ENCODE measurements around the gene REC8.
A peak's percentile ranks its signal among the peaks of the same experiment; 100 is the strongest.

Gene REC8

DNA sequence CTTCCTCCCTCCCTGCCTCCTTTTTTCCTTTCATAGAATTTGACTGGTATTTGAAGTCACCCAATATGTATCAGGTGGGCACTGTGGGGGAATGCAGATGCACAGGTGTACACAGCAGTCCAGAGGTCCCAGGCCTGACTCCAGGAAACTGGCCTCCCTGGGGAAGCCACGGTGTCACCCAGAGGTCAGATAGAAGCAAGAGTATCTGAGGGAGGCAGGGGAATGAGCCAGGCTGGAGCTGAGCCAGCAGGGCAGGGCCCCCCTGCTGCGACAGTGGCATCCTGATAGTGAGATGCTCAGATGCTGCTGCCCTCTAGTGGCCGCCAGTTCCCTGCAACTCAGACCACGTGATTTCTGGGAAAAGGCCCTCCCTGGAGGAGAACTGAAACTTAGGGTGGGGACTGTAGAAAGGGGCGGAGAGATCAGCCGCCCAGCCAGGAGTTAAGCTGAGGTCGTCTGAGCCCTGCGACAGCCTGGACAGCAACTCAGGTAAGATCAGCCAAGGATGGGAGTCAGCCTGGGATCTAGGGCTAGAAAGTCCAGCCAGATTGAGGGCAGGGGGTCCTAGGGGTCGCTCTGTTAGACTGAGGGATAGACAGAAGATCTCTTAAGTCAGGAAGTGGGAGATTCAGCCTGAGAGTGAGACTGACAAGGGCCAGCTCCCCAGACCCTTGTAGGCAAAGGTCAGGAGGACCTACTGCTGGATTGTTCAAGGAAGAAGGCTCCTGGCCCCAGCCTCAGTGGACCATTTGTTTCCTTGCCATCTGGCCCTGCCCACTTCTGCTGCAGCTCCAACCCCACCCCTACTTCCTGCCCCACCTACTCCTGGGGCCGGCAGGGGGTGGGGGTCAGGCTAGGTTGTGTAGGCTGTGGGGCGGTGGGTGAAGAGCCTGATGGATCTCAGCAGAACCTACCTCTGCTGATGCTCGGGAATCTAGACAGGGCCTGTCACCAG, 10.8 kb upstream of the REC8 start, which contains the start of gene IRF9:
Gene IRF9 (plus strand): TSS at position 416 of the 955 bp plus-strand sequence. CDS start 880 bp downstream, outside the sequence.
- no peaks in the 10 kb centered on the region for H3K27me3 Mint-ChIP-seq
- H3K27ac Mint-ChIP-seq: peak within 1 kb of the TSS; percentile 95
- H3K4me3 Mint-ChIP-seq: peak within 1 kb of the TSS; percentile 99
- peaks cover 38% of the 10 kb centered on the region for H3K36me3 Mint-ChIP-seq
- DNase-seq (ENCODE audit: low spot score in 2 of 2): peak; percentile 98
- ATAC-seq (ENCODE audit: low read depth): peak; percentile 92
- peaks cover 17% of the 10 kb centered on the region for H3K4me1 Mint-ChIP-seq
- no peaks in the 10 kb centered on the region for H3K9me3 Mint-ChIP-seq

DNA sequence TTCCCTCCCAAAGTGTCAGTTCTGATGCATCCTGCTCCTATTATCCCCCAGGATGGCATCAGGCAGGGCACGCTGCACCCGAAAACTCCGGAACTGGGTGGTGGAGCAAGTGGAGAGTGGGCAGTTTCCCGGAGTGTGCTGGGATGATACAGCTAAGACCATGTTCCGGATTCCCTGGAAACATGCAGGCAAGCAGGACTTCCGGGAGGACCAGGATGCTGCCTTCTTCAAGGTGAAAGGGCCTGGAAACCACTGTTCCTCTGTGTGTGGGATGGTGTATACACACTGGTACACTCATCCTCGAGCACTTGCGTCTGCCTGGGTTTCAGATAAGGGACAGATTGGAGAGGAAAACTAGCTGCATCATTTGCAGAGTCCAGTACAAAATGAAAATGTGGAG, 9.8 kb upstream of the REC8 start:
- H3K4me3 Mint-ChIP-seq: peak overlapping the region; percentile 99
- no peaks in the 10 kb centered on the region for H3K27me3 Mint-ChIP-seq
- peaks cover 17% of the 10 kb centered on the region for H3K4me1 Mint-ChIP-seq
- peak overlapping the region; percentile 95 for H3K27ac Mint-ChIP-seq
- no peaks in the 10 kb centered on the region for H3K9me3 Mint-ChIP-seq
- ATAC-seq (ENCODE audit: low read depth): no peak
- DNase-seq (ENCODE audit: low spot score in 2 of 2): no peak
- H3K36me3 Mint-ChIP-seq: peaks cover 37% of the 10 kb centered on the region

GRCh38 chr14:24164518-24164991, 7.3 kb upstream of the REC8 start:
- DNase-seq (ENCODE audit: low spot score in 2 of 2): no peak
- Mint-ChIP-seq H3K9me3 (no peaks in the 10 kb centered on the region), H3K4me3 (peak overlapping the region; percentile 33), H3K36me3 (peaks cover 42% of the 10 kb centered on the region), H3K27me3 (no peaks in the 10 kb centered on the region), H3K4me1 (peaks cover 25% of the 10 kb centered on the region), H3K27ac (peak overlapping the region; percentile 55)
- no peak for ATAC-seq (ENCODE audit: low read depth)

DNA sequence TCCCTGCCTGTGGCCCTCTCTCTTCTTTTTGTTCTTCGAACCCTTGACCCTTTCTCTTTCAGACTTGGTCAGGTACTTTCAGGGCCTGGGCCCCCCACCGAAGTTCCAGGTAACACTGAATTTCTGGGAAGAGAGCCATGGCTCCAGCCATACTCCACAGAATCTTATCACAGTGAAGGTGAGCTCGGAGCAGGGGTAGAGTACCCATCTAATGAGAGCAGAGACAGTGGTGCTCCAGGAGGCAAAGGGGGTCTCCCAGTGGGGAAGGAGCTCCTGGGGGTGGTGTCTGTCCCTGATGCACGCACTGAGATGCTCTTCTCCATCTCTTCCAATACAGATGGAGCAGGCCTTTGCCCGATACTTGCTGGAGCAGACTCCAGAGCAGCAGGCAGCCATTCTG, 6.1 kb upstream of the REC8 start:
- Mint-ChIP-seq H3K36me3 (peaks cover 45% of the 10 kb centered on the region), H3K4me1 (peaks cover 24% of the 10 kb centered on the region), H3K9me3 (no peaks in the 10 kb centered on the region), H3K27me3 (no peaks in the 10 kb centered on the region), H3K4me3 (no peak overlapping the region), H3K27ac (no peak overlapping the region)
- DNase-seq (ENCODE audit: low spot score in 2 of 2) (no peak), ATAC-seq (ENCODE audit: low read depth) (no peak)

DNA sequence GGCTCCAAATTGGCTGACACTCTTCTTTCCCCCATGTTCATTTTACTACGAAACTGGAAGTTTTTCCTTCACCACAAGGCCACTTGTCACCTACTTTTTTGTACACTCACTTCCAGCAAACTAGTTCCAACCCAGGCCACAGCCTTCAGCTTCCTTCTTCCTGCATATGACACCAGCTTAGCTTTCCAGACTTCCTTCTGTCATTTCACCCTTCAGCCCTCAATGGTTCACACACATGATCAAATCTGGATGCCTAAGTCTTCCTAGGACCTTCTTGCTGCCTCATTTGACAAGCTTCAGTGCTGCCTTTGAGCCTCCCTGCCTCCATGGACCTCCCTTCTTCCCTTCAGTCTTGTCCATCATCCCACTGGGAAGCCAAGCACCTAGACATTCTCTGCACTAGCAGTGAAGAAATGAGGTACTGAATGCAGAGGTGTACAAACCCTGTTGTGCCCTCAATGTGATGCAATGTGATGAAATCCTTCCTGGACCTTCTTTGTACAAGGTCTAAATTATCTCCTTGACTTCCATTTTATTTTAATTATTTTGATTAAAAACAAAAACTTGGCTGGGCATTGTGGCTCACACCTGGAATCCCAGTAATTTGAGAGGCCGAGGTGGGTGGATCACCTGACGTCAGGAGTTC, 4.3 kb upstream of the REC8 start:
- no peak for DNase-seq (ENCODE audit: low spot score in 2 of 2)
- ATAC-seq (ENCODE audit: low read depth): no peak
- Mint-ChIP-seq H3K36me3 (peaks cover 38% of the 10 kb centered on the region), H3K9me3 (no peaks in the 10 kb centered on the region), H3K27ac (peak overlapping the region; percentile 42), H3K27me3 (no peaks in the 10 kb centered on the region), H3K4me3 (no peak overlapping the region), H3K4me1 (peaks cover 23% of the 10 kb centered on the region)

GRCh38 chr14:24172261-24172860, 481 bp downstream of the REC8 start:
- Mint-ChIP-seq H3K4me1 (peaks cover 21% of the 10 kb centered on the region), H3K27me3 (no peaks in the 10 kb centered on the region), H3K36me3 (peaks cover 14% of the 10 kb centered on the region), H3K27ac (peak overlapping the region; percentile 53), H3K9me3 (no peaks in the 10 kb centered on the region), H3K4me3 (peak overlapping the region; percentile 93)
- DNase-seq (ENCODE audit: low spot score in 2 of 2) (no peak), ATAC-seq (ENCODE audit: low read depth) (no peak)

DNA sequence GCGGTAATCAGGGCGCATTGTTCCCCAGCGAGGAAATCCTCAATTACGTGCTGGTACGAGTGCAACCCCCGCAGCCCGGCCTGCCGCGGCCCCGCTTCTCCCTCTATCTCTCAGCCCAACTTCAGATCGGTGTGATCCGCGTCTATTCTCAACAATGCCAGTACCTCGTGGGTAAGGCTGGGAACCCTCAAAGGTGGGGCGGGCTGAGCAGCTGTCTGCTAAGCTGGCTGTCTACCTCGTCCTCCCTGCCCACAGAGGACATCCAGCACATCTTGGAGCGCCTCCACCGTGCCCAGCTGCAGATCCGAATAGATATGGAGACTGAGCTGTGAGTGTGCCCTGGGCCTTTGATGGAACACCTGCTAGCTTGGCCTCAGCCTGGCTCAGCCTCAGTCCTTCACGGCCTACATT, 996 bp downstream of the REC8 start:
- Mint-ChIP-seq H3K4me1 (peaks cover 17% of the 10 kb centered on the region), H3K36me3 (peaks cover 10% of the 10 kb centered on the region), H3K9me3 (no peaks in the 10 kb centered on the region), H3K27ac (peak overlapping the region; percentile 20), H3K4me3 (peak overlapping the region; percentile 93), H3K27me3 (no peaks in the 10 kb centered on the region)
- DNase-seq (ENCODE audit: low spot score in 2 of 2): no peak
- ATAC-seq (ENCODE audit: low read depth): no peak

GRCh38 chr14:24176599-24176998, 4.7 kb downstream of the REC8 start:
- DNase-seq (ENCODE audit: low spot score in 2 of 2) (no peak), ATAC-seq (ENCODE audit: low read depth) (no peak)
- Mint-ChIP-seq H3K27me3 (no peaks in the 10 kb centered on the region), H3K36me3 (peaks cover 7% of the 10 kb centered on the region), H3K4me3 (no peak overlapping the region), H3K27ac (no peak overlapping the region), H3K9me3 (no peaks in the 10 kb centered on the region), H3K4me1 (peaks cover 15% of the 10 kb centered on the region)

DNA sequence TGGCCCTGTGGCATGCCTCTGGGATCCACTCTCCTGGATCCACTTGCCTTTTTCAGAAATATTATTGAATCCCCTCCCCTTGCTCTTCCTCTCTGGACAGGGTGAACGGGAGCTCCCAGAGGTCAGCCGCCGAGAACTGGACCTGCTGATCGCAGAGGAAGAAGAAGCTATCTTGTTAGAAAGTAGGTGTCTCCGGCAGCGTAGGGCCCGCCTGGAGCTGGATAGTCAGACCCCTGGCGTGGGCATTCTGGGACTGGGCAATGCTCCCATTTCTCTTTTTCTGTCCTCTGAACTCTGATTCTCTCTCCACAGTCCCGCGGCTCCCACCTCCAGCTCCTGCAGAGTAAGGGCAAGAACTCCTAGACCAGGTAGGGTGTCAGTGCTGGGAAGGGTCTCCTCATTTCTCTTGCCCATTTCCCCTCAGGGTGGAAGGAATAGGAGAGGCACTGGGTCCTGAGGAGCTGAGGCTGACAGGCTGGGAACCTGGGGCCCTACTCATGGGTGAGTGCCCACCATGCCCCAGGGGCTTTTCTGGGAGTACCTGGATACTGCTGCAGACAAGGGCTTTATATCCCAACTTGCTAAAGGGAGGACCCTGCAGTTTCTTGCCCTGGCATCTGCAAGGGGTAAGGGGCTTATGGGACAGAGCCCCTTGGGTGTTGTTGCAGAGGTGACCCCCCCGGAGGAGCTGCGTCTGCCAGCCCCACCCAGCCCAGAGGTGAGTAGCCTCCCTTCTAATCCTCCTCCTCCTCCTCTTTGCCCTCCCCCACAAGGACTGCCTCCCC, 5.4 kb downstream of the REC8 start:
- ATAC-seq (ENCODE audit: low read depth) (no peak), DNase-seq (ENCODE audit: low spot score in 2 of 2) (no peak)
- Mint-ChIP-seq H3K27me3 (no peaks in the 10 kb centered on the region), H3K27ac (no peak overlapping the region), H3K4me1 (peaks cover 17% of the 10 kb centered on the region), H3K4me3 (no peak overlapping the region), H3K9me3 (no peaks in the 10 kb centered on the region), H3K36me3 (peaks cover 11% of the 10 kb centered on the region)

- peaks cover 11% of the 10 kb centered on the region for H3K36me3 Mint-ChIP-seq
- H3K9me3 Mint-ChIP-seq: no peaks in the 10 kb centered on the region
- DNase-seq (ENCODE audit: low spot score in 2 of 2) (no peak), ATAC-seq (ENCODE audit: low read depth) (no peak)
- no peak overlapping the region for H3K4me3 Mint-ChIP-seq
- H3K27me3 Mint-ChIP-seq: no peaks in the 10 kb centered on the region
- H3K4me1 Mint-ChIP-seq: peaks cover 17% of the 10 kb centered on the region
- H3K27ac Mint-ChIP-seq: no peak overlapping the region
These were observed 6.0 kb downstream of the REC8 start for GRCh38 chr14:24177891-24178290.

DNA sequence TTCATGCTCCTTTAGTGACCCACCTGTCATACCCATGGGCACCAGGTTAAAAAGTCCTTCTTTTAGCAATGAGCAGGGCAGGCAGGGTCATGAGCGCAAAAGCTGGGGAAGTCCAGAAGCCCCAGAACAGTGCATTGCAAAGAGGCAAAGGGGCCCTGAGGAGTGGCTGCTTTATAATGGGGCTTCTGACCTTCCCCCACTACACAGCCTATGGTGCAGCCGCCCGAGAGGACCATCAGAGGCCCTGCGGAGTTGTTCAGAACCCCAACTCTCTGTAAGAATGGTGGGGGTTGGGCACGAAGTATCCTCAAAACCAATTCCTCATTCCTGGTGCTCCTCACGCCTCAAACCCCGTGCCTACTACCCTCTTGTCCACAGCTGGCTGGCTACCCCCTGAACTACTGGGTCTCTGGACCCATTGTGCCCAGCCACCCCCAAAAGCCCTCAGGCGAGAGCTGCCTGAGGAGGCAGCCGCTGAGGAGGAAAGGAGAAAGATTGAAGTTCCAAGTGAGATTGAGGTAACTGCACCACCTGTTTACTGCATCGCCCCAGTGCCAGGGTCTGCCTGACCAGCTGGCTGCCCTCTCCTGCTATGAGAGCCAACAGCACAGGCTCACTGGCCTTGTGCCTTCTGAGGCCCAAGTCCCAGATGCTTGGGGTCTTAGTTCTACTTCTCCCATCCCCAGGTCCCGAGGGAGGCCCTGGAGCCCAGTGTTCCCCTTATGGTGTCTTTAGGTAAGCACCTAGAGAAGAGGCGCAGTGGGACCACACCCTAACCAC, 6.7 kb downstream of the REC8 start:
- peaks cover 11% of the 10 kb centered on the region for H3K36me3 Mint-ChIP-seq
- H3K27me3 Mint-ChIP-seq: no peaks in the 10 kb centered on the region
- DNase-seq (ENCODE audit: low spot score in 2 of 2) (no peak), ATAC-seq (ENCODE audit: low read depth) (no peak)
- H3K4me3 Mint-ChIP-seq: no peak overlapping the region
- no peaks in the 10 kb centered on the region for H3K9me3 Mint-ChIP-seq
- H3K27ac Mint-ChIP-seq: no peak overlapping the region
- peaks cover 13% of the 10 kb centered on the region for H3K4me1 Mint-ChIP-seq

- H3K27me3 Mint-ChIP-seq: no peaks in the 10 kb centered on the region
- H3K9me3 Mint-ChIP-seq: no peaks in the 10 kb centered on the region
- H3K27ac Mint-ChIP-seq: no peak overlapping the region
- no peak overlapping the region for H3K4me3 Mint-ChIP-seq
- DNase-seq (ENCODE audit: low spot score in 2 of 2): no peak
- peaks cover 11% of the 10 kb centered on the region for H3K36me3 Mint-ChIP-seq
- H3K4me1 Mint-ChIP-seq: peaks cover 12% of the 10 kb centered on the region
- ATAC-seq (ENCODE audit: low read depth): no peak
These were observed 7.5 kb downstream of the REC8 start for GRCh38 chr14:24179294-24179960.

All from memory B cell (primary cell).